Measurements from ENCODE around the gene ACOT7.

The ACOT7 gene

DNA sequence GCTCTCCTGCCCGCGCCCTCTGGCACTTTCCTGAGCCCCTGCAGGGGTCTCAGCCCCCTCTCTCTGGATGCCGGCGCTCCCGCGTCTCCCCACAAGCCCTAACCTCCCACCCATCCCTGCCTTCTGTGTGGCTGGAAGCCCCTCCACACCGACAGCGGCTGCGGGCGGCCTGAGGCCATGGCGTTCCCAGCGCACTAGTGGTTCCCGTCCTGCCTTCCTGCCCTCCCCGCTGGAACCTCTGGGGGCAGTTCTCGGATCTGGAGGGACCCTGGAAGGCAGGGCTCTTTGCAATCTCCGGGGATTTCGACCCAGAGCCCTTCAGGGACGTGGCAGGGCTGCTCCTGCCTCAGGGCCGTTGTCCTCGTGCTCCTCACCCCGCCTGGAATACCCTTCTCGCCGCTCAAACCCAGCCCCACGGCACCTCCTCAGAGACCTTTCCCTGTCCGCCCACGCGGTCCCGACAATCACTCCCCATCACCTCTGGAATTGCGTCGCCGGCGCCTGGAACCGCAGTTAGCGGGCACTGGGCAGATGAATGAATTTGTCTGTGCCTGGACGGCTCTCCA is 30.5 kb upstream of the ACOT7 start:
- Histone ChIP-seq H3K4me3 (ENCODE audit: low read depth, low read length) (no peak overlapping the region), H3K27me3 (replicated peaks) (peaks cover 51% of the 10 kb centered on the region), H3K36me3 (replicated peaks) (no peaks in the 10 kb centered on the region), H3K27ac (no peak overlapping the region)
- no peak for DNase-seq
- TF ChIP-seq, protein P1, sequence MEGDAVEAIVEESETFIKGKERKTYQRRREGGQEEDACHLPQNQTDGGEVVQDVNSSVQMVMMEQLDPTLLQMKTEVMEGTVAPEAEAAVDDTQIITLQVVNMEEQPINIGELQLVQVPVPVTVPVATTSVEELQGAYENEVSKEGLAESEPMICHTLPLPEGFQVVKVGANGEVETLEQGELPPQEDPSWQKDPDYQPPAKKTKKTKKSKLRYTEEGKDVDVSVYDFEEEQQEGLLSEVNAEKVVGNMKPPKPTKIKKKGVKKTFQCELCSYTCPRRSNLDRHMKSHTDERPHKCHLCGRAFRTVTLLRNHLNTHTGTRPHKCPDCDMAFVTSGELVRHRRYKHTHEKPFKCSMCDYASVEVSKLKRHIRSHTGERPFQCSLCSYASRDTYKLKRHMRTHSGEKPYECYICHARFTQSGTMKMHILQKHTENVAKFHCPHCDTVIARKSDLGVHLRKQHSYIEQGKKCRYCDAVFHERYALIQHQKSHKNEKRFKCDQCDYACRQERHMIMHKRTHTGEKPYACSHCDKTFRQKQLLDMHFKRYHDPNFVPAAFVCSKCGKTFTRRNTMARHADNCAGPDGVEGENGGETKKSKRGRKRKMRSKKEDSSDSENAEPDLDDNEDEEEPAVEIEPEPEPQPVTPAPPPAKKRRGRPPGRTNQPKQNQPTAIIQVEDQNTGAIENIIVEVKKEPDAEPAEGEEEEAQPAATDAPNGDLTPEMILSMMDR (IDR thresholded peaks at IDR 0.05; ENCODE audit: low read depth, low read length, missing control alignments), result no peak
- in situ Hi-C loops (cut with HindIII; ENCODE audit: low pct_ligation_motif_present, low sequenced_read_pairs), result no loop called here

DNA sequence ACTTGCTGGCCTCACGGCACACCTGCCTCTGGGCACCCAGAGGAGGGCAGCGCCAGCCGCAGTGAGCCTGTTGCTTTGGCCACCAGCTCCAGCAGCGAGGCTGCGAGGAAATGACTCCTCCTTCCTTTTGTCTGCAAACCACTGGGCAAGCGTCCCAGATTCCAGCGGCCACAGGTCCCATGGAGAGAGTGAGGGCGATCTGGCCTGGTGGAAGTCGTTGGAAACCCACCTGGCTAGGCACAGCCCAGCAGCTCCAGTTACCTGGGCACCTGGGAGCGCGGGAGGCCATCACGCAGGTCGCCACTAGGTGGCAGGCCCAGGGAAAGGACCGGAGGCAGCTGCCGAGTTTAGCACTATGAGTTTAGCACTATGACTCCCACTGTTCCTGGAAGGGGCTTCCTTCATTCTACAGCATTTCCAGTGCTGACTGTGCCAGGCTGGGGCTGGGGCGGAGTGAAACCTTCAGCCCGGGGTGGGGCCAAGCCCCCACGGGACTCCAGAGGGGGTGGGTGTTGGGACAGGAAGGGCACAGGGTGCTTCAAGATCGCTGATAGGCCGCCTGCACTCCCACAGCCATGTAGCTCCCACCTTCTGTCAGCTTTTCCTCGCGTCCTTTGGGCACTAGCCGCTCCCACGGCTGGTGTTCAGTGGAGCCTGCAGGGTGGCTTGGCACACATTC is 29.9 kb upstream of the ACOT7 start:
- Histone ChIP-seq H3K4me3 (ENCODE audit: low read depth, low read length) (no peak overlapping the region), H3K27me3 (replicated peaks) (peaks cover 57% of the 10 kb centered on the region), H3K27ac (no peak overlapping the region), H3K36me3 (replicated peaks) (no peaks in the 10 kb centered on the region)
- TF ChIP-seq, protein P1 (IDR thresholded peaks at IDR 0.05; ENCODE audit: low read depth, low read length, missing control alignments), result peak; percentile 88
- in situ Hi-C loops (cut with HindIII; ENCODE audit: low pct_ligation_motif_present, low sequenced_read_pairs), result no loop called here
- peak; percentile 24 for DNase-seq

DNA sequence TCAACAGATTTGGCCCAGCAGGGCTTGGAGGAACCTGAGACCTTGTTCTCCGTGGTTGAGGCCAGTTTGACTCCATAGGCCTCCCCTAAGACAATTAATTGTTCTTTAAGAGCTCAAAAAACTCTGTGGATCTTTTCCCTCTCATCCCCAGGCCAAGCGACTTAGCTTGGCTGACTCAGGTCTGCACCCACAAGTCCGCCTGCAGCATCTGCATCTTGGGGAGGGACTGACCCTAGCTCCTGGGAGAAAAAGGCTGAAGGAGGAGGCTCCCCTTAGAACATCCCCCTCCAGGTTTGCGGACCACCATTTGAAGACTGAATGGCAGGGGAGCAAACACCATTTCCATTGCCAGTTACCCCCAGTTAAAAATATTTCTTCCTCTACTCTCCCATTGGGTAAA is 27.7 kb upstream of the ACOT7 start:
- no peak overlapping the region for H3K27ac ChIP-seq
- no peak overlapping the region for H3K4me3 ChIP-seq (ENCODE audit: low read depth, low read length)
- in situ Hi-C loops (cut with HindIII; ENCODE audit: low pct_ligation_motif_present, low sequenced_read_pairs), result no loop called here
- no peaks in the 10 kb centered on the region for H3K36me3 ChIP-seq (replicated peaks)
- no peak for DNase-seq
- TF ChIP-seq, protein P1 (IDR thresholded peaks at IDR 0.05; ENCODE audit: low read depth, low read length, missing control alignments), result no peak
- H3K27me3 ChIP-seq (replicated peaks), result peaks cover 79% of the 10 kb centered on the region

DNA sequence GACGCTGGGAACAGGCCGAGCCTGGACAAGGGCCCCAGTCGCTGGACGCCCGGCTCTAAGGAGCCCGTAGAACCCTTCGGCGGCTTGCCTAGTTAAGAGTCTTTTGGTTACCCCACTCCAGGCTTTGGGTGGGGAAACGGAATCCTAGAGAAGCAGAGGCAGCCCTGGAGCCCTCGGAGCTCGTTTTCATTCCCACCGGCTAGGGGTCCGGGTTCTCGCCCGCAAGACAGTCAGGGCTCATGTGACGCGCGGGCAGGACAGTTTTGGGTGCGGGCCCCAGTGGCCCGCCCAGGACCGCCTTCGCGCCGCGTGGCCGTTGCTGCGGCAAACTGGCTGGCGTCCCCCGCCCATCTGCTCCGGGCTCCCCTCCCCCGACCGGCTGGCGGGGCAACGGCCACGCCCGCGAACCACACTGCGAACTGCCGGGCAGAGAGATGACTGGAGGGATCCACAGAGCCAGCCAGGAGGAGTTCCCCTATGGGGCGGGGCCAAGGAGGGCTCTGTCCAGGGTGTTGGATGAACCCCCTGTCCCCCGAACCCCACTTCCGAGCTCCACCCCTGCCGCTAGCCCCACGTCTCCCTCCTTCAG is 27.0 kb upstream of the ACOT7 start:
- Histone ChIP-seq H3K27me3 (replicated peaks) (peaks cover 77% of the 10 kb centered on the region), H3K36me3 (replicated peaks) (no peaks in the 10 kb centered on the region), H3K27ac (no peak overlapping the region), H3K4me3 (ENCODE audit: low read depth, low read length) (no peak overlapping the region)
- DNase-seq, result no peak
- in situ Hi-C loops (cut with HindIII; ENCODE audit: low pct_ligation_motif_present, low sequenced_read_pairs), result no loop called here
- TF ChIP-seq, protein P1 (IDR thresholded peaks at IDR 0.05; ENCODE audit: low read depth, low read length, missing control alignments), result no peak

DNA sequence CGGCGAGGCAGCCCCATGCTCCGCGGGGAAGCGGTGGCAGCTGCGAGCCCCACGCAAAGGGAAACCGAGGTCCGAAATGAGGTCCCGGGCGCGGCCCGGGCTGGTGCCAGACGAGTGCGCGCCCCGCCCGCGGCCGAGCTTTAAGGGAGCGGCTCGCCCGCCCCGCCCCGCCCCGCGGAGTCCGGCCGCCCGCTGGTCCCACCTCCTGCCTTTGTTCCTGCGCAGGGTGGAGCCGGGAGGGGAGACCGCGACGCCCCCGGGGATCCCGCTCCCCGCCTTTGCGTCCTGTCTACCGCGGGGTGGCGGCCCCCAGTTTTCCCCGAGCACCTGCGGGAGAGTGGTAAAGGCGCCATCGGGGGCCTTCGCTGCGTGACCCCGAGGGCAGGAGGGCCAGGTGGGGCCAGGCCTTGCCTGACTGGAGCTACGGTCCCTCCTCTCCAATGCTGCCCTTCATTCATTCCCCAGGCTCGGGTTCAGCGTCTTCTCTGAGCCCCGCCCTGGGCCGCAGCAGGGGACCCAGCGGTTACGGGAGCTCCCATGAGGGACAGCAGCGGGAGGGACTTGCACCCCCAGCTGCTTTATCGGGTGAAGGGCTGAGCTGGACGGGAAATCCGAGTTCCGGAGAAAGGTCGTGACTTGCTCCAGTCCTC is 26.4 kb upstream of the ACOT7 start, which contains the start of gene HES2:
TSS of gene HES2 (minus strand) at position 116 of the 650 bp plus-strand sequence. CDS start at position 17, 99 bp downstream.
- H3K4me3 ChIP-seq (ENCODE audit: low read depth, low read length), result no peak within 1 kb of the TSS
- no peak within 1 kb of the TSS for H3K27ac ChIP-seq
- DNase-seq, result no peak
- H3K27me3 ChIP-seq (replicated peaks), result peaks cover 75% of the 10 kb centered on the region
- TF ChIP-seq, protein P1 (IDR thresholded peaks at IDR 0.05; ENCODE audit: low read depth, low read length, missing control alignments), result no peak
- H3K36me3 ChIP-seq (replicated peaks), result no peaks in the 10 kb centered on the region
- in situ Hi-C loops (cut with HindIII; ENCODE audit: low pct_ligation_motif_present, low sequenced_read_pairs), result no loop called here
